ENCODE data around the gene C1QTNF12.

Gene C1QTNF12

GRCh38 chr1:1282998-1283397, 36.5 kb upstream of the C1QTNF12 start:
- TF ChIP-seq CTCF (IDR thresholded peaks at IDR 0.05; ENCODE audit: low read depth, low read length, missing control alignments) = no peak
- DNase-seq (ENCODE audit: low read depth) = no peak
- H3K4me3 ChIP-seq (ENCODE audit: low read depth, low read length) = no peak overlapping the region
- in situ Hi-C loops (cut with HindIII; ENCODE audit: low sequenced_read_pairs) = loop anchor here (25.0 kb wide), 1 partner anchor 146 kb away; no protein-coding TSS in a partner anchor

- TF ChIP-seq CTCF (IDR thresholded peaks at IDR 0.05; ENCODE audit: low read depth, low read length, missing control alignments) = no peak
- H3K4me3 ChIP-seq (ENCODE audit: low read depth, low read length) = no peak overlapping the region
- no peak for DNase-seq (ENCODE audit: low read depth)
- in situ Hi-C loops (cut with HindIII; ENCODE audit: low sequenced_read_pairs) = loop anchor here (25.0 kb wide), 1 partner anchor 144 kb away; no protein-coding TSS in a partner anchor
Measured at GRCh38 chr1:1281533-1282321, 35.2 kb upstream of the C1QTNF12 start.

GRCh38 chr1:1280782-1281481, 34.4 kb upstream of the C1QTNF12 start:
- TF ChIP-seq CTCF (IDR thresholded peaks at IDR 0.05; ENCODE audit: low read depth, low read length, missing control alignments) = no peak
- no peak overlapping the region for H3K4me3 ChIP-seq (ENCODE audit: low read depth, low read length)
- in situ Hi-C loops (cut with HindIII; ENCODE audit: low sequenced_read_pairs) = loop anchor here (25.0 kb wide), 1 partner anchor 144 kb away; no protein-coding TSS in a partner anchor
- no peak for DNase-seq (ENCODE audit: low read depth)

- H3K4me3 ChIP-seq (ENCODE audit: low read depth, low read length) = no peak overlapping the region
- DNase-seq (ENCODE audit: low read depth) = no peak
- in situ Hi-C loops (cut with HindIII; ENCODE audit: low sequenced_read_pairs) = loop anchor here (25.0 kb wide), 1 partner anchor 142 kb away; no protein-coding TSS in a partner anchor
- no peak for TF ChIP-seq CTCF (IDR thresholded peaks at IDR 0.05; ENCODE audit: low read depth, low read length, missing control alignments)
Measured at GRCh38 chr1:1279028-1279427, 32.5 kb upstream of the C1QTNF12 start.

GRCh38 chr1:1278620-1279019, 32.1 kb upstream of the C1QTNF12 start:
- DNase-seq (ENCODE audit: low read depth) = no peak
- no peak for TF ChIP-seq CTCF (IDR thresholded peaks at IDR 0.05; ENCODE audit: low read depth, low read length, missing control alignments)
- in situ Hi-C loops (cut with HindIII; ENCODE audit: low sequenced_read_pairs) = loop anchor here (25.0 kb wide), 1 partner anchor 141 kb away; no protein-coding TSS in a partner anchor
- no peak overlapping the region for H3K4me3 ChIP-seq (ENCODE audit: low read depth, low read length)

- no peak for TF ChIP-seq CTCF (IDR thresholded peaks at IDR 0.05; ENCODE audit: low read depth, low read length, missing control alignments)
- no peak overlapping the region for H3K4me3 ChIP-seq (ENCODE audit: low read depth, low read length)
- in situ Hi-C loops (cut with HindIII; ENCODE audit: low sequenced_read_pairs) = loop anchor here (25.0 kb wide), 1 partner anchor 139 kb away; no protein-coding TSS in a partner anchor
- no peak for DNase-seq (ENCODE audit: low read depth)
Measured at GRCh38 chr1:1275836-1276235, 29.3 kb upstream of the C1QTNF12 start.

Measured in astrocyte of the cerebellum (primary cell).